ENCODE measurements around the gene BEX3. TPM values are rescaled to one million over a fixed set of nuclear protein-coding genes. Genes with fewer than 3 reads are reported as not detected.

BEX3 gene
- total RNA-seq, 1 experiment from 2014 or later, result 130 TPM

DNA sequence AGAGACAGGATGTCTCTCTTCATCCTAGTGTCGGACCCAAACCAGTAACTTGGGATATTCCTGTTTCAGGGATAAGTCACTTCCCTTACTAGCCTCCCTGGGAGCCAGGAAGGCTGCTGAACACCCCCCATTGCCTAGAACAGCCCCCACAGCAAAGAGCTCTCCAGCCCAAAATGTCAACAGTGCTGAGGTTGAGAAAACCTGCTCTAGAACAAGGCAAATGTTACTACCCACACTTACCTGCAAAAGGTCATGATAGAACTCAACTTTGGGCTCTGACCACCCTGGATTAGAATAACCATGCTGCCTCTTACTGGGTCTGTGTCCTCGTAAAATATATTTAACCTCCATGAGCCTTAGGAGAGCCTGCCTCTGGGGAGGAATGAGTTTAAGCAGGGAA lies 20.3 kb downstream of the BEX3 start:
- ChIA-PET POLR2A (ENCODE audit: unreplicated experiment) (no interaction called here), CTCF (no interaction called here)
- intact Hi-C loops (cut with micrococcal nuclease), result loop anchor here (5.0 kb wide), 1 partner anchor 66 kb away; no protein-coding TSS in a partner anchor
- H3K36me3 ChIP-seq (ENCODE audit: low read depth, low read length), result no peaks in the 10 kb centered on the region
- H3K27me3 ChIP-seq (ENCODE audit: low read length), result no peaks in the 10 kb centered on the region
- H3K4me3 ChIP-seq (ENCODE audit: low read length), result no peak overlapping the region
- H3K27ac ChIP-seq (ENCODE audit: low read length), result no peak overlapping the region
- no peaks in the 10 kb centered on the region for H3F3A ChIP-seq (ENCODE audit: low read length, unreplicated experiment)
- no peak overlapping the region for H3K4me2 ChIP-seq (ENCODE audit: low read length)
- no peak overlapping the region for H2AFZ ChIP-seq (ENCODE audit: low read length)
- no peaks in the 10 kb centered on the region for H3K9me2 ChIP-seq (replicated peaks; ENCODE audit: low read length)
- H3K9me3 ChIP-seq (ENCODE audit: low read length), result no peaks in the 10 kb centered on the region
- DNase-seq, result no peak
- H4K20me1 ChIP-seq (ENCODE audit: low read length), result no peaks in the 10 kb centered on the region
- TF ChIP-seq, protein P1, sequence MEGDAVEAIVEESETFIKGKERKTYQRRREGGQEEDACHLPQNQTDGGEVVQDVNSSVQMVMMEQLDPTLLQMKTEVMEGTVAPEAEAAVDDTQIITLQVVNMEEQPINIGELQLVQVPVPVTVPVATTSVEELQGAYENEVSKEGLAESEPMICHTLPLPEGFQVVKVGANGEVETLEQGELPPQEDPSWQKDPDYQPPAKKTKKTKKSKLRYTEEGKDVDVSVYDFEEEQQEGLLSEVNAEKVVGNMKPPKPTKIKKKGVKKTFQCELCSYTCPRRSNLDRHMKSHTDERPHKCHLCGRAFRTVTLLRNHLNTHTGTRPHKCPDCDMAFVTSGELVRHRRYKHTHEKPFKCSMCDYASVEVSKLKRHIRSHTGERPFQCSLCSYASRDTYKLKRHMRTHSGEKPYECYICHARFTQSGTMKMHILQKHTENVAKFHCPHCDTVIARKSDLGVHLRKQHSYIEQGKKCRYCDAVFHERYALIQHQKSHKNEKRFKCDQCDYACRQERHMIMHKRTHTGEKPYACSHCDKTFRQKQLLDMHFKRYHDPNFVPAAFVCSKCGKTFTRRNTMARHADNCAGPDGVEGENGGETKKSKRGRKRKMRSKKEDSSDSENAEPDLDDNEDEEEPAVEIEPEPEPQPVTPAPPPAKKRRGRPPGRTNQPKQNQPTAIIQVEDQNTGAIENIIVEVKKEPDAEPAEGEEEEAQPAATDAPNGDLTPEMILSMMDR (conservative IDR thresholded peaks at IDR 0.05; ENCODE audit: low read depth, low read length), result no peak
- TF ChIP-seq EZH2 (IDR thresholded peaks at IDR 0.05; ENCODE audit: low read length, unreplicated experiment) (no peak), EZH2phosphoT487 (IDR thresholded peaks at IDR 0.05; ENCODE audit: borderline replicate concordance, low read length) (no peak)
- no peaks in the 10 kb centered on the region for H3K79me2 ChIP-seq (ENCODE audit: low read length)
- H3K9ac ChIP-seq (ENCODE audit: low read length), result no peak overlapping the region
- peaks cover 26% of the 10 kb centered on the region for H3K4me1 ChIP-seq (ENCODE audit: insufficient read depth, low read length)
- ATAC-seq, result no peak
- no TSS peak for BruUV-seq (replicated peaks)

DNA sequence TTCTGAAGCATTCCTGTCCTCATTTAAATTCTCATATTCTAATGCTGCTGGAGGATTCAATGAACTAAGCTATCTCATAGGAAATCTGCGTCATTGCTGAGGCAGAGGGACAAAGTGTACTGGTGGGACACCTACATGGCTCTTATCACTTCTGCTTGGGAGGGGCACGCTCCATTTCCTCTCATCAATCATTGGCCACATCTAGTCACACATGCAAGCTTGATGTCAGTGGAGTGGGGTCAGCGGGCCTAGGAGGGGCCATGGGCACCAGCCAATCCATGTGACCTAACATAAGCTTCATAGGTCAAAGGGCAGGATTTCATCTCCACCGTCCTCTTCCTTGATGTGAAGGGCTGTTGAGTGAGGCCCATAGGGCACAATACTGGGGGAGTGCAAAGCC lies 21.4 kb downstream of the BEX3 start:
- H3K4me2 ChIP-seq (ENCODE audit: low read length), result no peak overlapping the region
- intact Hi-C loops (cut with micrococcal nuclease), result loop anchor here (5.0 kb wide), 1 partner anchor 65 kb away; no protein-coding TSS in a partner anchor
- POLR2A ChIA-PET (ENCODE audit: unreplicated experiment), result no interaction called here

DNA sequence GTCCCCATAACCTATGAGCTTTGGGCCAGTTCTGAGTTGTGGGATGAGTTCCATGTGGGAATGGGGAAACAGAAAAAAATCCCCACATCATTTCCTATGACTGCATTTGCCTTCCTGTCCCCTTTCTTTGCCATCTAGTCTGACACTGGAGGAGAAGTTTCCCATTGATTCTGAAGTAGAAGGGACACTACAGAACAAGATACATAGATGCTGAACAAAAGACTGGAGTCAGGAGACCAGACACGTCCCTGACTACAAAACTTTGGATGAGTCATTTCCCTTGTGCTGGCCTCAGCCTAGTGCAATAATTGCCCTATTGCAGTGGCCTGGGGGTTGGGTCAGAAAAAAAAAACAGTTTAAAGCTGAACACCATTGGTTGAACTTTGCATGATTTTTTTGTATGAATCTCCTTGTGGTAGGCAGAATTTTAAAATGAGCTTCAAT lies 22.1 kb downstream of the BEX3 start:
- H3K9ac ChIP-seq (ENCODE audit: low read length), result no peak overlapping the region
- CTCF ChIA-PET, result no interaction called here
- BruUV-seq (replicated peaks), result no TSS peak

More for the DNA sequence above, 21.4 kb downstream of the BEX3 start:
- DNase-seq, result no peak
- Histone ChIP-seq H3K9me3 (ENCODE audit: low read length) (no peaks in the 10 kb centered on the region), H3K79me2 (ENCODE audit: low read length) (no peaks in the 10 kb centered on the region), H3K4me1 (ENCODE audit: insufficient read depth, low read length) (peaks cover 26% of the 10 kb centered on the region), H2AFZ (ENCODE audit: low read length) (no peak overlapping the region), H3K27ac (ENCODE audit: low read length) (no peak overlapping the region), H3K36me3 (ENCODE audit: low read depth, low read length) (no peaks in the 10 kb centered on the region), H3K9me2 (replicated peaks; ENCODE audit: low read length) (no peaks in the 10 kb centered on the region), H3K9ac (ENCODE audit: low read length) (no peak overlapping the region), H3K27me3 (ENCODE audit: low read length) (no peaks in the 10 kb centered on the region), H4K20me1 (ENCODE audit: low read length) (no peaks in the 10 kb centered on the region), H3K4me3 (ENCODE audit: low read length) (no peak overlapping the region), H3F3A (ENCODE audit: low read length, unreplicated experiment) (no peaks in the 10 kb centered on the region)
- CTCF ChIA-PET, result no interaction called here
- ATAC-seq, result no peak
- TF ChIP-seq, protein P1 (conservative IDR thresholded peaks at IDR 0.05; ENCODE audit: low read depth, low read length), result no peak
- TF ChIP-seq EZH2phosphoT487 (IDR thresholded peaks at IDR 0.05; ENCODE audit: borderline replicate concordance, low read length), result no peak
- TF ChIP-seq EZH2 (IDR thresholded peaks at IDR 0.05; ENCODE audit: low read length, unreplicated experiment), result no peak
- BruUV-seq (replicated peaks), result no TSS peak

More for the DNA sequence above, 22.1 kb downstream of the BEX3 start:
- ATAC-seq, result peak; percentile 90
- no peak overlapping the region for H3K4me3 ChIP-seq (ENCODE audit: low read length)
- H3K9me2 ChIP-seq (replicated peaks; ENCODE audit: low read length), result no peaks in the 10 kb centered on the region
- peaks cover 26% of the 10 kb centered on the region for H3K4me1 ChIP-seq (ENCODE audit: insufficient read depth, low read length)
- POLR2A ChIA-PET (ENCODE audit: unreplicated experiment), result no interaction called here
- no peaks in the 10 kb centered on the region for H3K36me3 ChIP-seq (ENCODE audit: low read depth, low read length)
- H3F3A ChIP-seq (ENCODE audit: low read length, unreplicated experiment), result no peaks in the 10 kb centered on the region
- H3K9me3 ChIP-seq (ENCODE audit: low read length), result no peaks in the 10 kb centered on the region
- H3K79me2 ChIP-seq (ENCODE audit: low read length), result no peaks in the 10 kb centered on the region
- DNase-seq, result peak; percentile 74
- TF ChIP-seq EZH2 (IDR thresholded peaks at IDR 0.05; ENCODE audit: low read length, unreplicated experiment) (no peak), EZH2phosphoT487 (IDR thresholded peaks at IDR 0.05; ENCODE audit: borderline replicate concordance, low read length) (no peak)
- TF ChIP-seq, protein P1 (conservative IDR thresholded peaks at IDR 0.05; ENCODE audit: low read depth, low read length), result no peak
- no peaks in the 10 kb centered on the region for H3K27me3 ChIP-seq (ENCODE audit: low read length)
- H3K27ac ChIP-seq (ENCODE audit: low read length), result no peak overlapping the region
- peak overlapping the region; percentile 14; the same call in 1 of the 2 replicates for H3K4me2 ChIP-seq (ENCODE audit: low read length)
- no peak overlapping the region for H2AFZ ChIP-seq (ENCODE audit: low read length)
- no peaks in the 10 kb centered on the region for H4K20me1 ChIP-seq (ENCODE audit: low read length)
- intact Hi-C loops (cut with micrococcal nuclease), result loop anchor here (5.0 kb wide), 1 partner anchor 64 kb away; no protein-coding TSS in a partner anchor

Data from PC-3 (cell line).